ENCODE data around the gene PNPLA2.
A peak's percentile ranks its signal among the peaks of the same experiment; 100 is the strongest.

Gene PNPLA2

DNA sequence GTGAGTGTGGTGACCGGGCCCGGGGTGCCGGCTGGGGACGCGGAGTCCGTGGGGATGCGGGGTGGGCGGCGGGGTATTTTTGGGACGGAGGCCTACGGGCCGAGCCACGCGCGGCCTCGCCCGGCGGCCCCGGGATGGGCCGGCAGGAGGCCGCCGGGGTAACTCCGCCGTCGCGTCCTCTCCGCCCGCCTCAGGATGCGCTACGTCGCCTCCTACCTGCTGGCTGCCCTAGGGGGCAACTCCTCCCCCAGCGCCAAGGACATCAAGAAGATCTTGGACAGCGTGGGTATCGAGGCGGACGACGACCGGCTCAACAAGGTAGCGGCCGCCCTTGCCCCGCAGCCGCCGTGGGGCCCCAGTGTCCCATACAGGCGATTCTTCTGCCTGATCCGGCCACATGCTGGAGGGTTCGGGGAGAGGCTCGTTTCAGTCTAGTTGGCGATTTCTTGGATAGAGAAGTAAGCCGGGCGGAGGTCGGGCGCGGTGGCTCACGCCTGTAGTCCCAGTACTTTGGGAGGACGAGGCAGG, 8.6 kb upstream of the PNPLA2 start:
- Histone ChIP-seq H3K4me1 (ENCODE audit: low read depth, poor library complexity, severe bottlenecking) (peaks cover 28% of the 10 kb centered on the region), H3K36me3 (ENCODE audit: insufficient read depth) (peaks cover 6% of the 10 kb centered on the region; the same call in 1 of the 2 replicates), H4K20me1 (ENCODE audit: insufficient read depth) (no peaks in the 10 kb centered on the region), H3K9ac (peak overlapping the region; percentile 99), H2AFZ (ENCODE audit: low read depth) (no peak overlapping the region; the same call in 1 of the 2 replicates), H3K79me2 (ENCODE audit: insufficient read depth, low read depth) (peaks cover 45% of the 10 kb centered on the region), H3K4me2 (peak overlapping the region; percentile 83), H3K4me3 (IDR thresholded peaks at IDR 0.05; ENCODE audit: insufficient read depth, low read depth, low read length) (no peak overlapping the region), H3K27me3 (ENCODE audit: insufficient read depth, low read depth) (no peaks in the 10 kb centered on the region), H3K27ac (peak overlapping the region; percentile 98)
- TF ChIP-seq, protein P1, sequence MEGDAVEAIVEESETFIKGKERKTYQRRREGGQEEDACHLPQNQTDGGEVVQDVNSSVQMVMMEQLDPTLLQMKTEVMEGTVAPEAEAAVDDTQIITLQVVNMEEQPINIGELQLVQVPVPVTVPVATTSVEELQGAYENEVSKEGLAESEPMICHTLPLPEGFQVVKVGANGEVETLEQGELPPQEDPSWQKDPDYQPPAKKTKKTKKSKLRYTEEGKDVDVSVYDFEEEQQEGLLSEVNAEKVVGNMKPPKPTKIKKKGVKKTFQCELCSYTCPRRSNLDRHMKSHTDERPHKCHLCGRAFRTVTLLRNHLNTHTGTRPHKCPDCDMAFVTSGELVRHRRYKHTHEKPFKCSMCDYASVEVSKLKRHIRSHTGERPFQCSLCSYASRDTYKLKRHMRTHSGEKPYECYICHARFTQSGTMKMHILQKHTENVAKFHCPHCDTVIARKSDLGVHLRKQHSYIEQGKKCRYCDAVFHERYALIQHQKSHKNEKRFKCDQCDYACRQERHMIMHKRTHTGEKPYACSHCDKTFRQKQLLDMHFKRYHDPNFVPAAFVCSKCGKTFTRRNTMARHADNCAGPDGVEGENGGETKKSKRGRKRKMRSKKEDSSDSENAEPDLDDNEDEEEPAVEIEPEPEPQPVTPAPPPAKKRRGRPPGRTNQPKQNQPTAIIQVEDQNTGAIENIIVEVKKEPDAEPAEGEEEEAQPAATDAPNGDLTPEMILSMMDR (conservative IDR thresholded peaks at IDR 0.05; ENCODE audit: low read depth, low read length) = no peak

DNA sequence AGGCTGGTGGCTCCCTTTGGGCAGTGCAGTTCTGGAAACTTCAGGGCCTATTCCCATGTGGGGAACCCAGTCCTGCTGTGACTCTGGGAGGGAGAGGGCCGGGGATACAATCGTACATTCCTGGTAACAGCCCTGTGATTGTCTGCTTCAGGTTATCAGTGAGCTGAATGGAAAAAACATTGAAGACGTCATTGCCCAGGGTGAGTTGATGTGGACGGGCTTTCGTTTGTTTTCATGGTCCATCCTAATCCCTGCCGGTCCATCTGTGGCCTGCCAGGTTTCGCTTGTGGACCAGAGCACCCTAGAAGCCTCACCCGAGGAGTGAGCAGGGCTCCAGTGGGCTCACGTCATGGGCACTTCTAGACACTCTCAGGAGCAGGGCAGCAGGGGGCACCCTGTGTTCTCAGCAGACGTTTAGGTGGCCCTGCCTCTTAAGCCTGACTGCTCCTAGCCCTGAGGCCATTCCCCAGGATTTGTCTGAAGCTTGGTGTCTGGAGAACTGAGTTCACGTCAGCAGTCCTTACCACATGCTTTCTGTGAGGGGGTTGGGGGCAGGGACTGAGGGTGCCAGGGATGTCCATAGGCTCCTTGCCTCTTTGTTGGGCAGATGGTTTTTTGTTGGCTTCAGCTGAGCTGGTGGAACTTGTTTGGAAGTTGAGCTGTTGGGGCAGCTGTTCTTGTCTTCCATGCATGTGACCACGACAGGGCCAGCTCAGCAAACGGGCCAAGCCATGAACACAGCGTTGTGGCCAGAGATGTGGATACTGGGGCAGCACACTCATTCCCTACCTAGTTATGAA, 7.1 kb upstream of the PNPLA2 start:
- Histone ChIP-seq H3K27me3 (ENCODE audit: insufficient read depth, low read depth) (no peaks in the 10 kb centered on the region), H3K27ac (peak overlapping the region; percentile 98; the same call in 1 of the 2 replicates), H3K4me1 (ENCODE audit: low read depth, poor library complexity, severe bottlenecking) (peaks cover 24% of the 10 kb centered on the region), H3K9ac (peak overlapping the region; percentile 99; the same call in 1 of the 2 replicates), H3K4me2 (peak overlapping the region; percentile 83), H3K4me3 (IDR thresholded peaks at IDR 0.05; ENCODE audit: insufficient read depth, low read depth, low read length) (no peak overlapping the region), H2AFZ (ENCODE audit: low read depth) (no peak overlapping the region), H4K20me1 (ENCODE audit: insufficient read depth) (no peaks in the 10 kb centered on the region), H3K79me2 (ENCODE audit: insufficient read depth, low read depth) (peaks cover 45% of the 10 kb centered on the region), H3K36me3 (ENCODE audit: insufficient read depth) (peaks cover 6% of the 10 kb centered on the region; the same call in 1 of the 2 replicates)
- TF ChIP-seq, protein P1 (conservative IDR thresholded peaks at IDR 0.05; ENCODE audit: low read depth, low read length) = no peak

DNA sequence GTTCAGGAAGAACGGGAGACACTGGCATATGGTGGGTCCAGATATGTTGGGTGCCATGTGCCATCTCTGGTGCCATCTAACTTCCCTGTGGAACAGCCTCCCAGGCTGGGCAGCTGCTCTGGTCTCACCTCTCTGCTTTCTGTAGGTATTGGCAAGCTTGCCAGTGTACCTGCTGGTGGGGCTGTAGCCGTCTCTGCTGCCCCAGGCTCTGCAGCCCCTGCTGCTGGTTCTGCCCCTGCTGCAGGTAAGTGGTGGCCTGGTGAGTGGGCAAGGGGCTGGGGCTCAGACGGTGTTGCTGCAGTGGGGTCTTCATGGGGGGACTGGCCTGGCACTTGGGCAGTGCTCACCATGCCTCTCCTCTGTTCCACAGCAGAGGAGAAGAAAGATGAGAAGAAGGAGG, 6.3 kb upstream of the PNPLA2 start:
- Histone ChIP-seq H3K4me2 (no peak overlapping the region), H3K4me3 (IDR thresholded peaks at IDR 0.05; ENCODE audit: insufficient read depth, low read depth, low read length) (no peak overlapping the region), H3K79me2 (ENCODE audit: insufficient read depth, low read depth) (peaks cover 44% of the 10 kb centered on the region), H3K27ac (no peak overlapping the region), H2AFZ (ENCODE audit: low read depth) (no peak overlapping the region), H3K9ac (no peak overlapping the region), H3K4me1 (ENCODE audit: low read depth, poor library complexity, severe bottlenecking) (peaks cover 24% of the 10 kb centered on the region), H3K27me3 (ENCODE audit: insufficient read depth, low read depth) (no peaks in the 10 kb centered on the region), H3K36me3 (ENCODE audit: insufficient read depth) (peaks cover 6% of the 10 kb centered on the region; the same call in 1 of the 2 replicates), H4K20me1 (ENCODE audit: insufficient read depth) (no peaks in the 10 kb centered on the region)
- TF ChIP-seq, protein P1 (conservative IDR thresholded peaks at IDR 0.05; ENCODE audit: low read depth, low read length) = no peak

DNA sequence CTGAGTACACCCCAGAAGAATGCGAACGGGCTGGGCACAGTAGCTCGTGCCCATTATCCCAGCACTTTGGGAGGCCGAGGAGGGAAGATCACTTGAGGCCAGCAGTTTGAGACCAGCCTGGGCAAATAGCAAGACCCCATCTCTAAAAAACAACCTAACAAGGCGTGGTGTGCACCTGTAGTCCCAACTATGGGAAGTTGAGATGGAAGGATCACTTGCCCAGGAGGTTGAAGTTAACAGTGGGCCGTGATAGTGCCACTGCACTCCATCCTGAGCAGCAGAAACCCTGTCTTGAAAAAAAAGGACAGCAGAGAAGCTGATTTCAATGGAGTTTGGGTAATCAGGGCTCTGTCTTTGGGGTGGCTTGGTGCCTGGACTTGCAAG, 5.7 kb upstream of the PNPLA2 start:
- H3K4me3 ChIP-seq (IDR thresholded peaks at IDR 0.05; ENCODE audit: insufficient read depth, low read depth, low read length) = no peak overlapping the region
- H3K27me3 ChIP-seq (ENCODE audit: insufficient read depth, low read depth) = no peaks in the 10 kb centered on the region
- peaks cover 37% of the 10 kb centered on the region for H3K79me2 ChIP-seq (ENCODE audit: insufficient read depth, low read depth)
- H3K4me1 ChIP-seq (ENCODE audit: low read depth, poor library complexity, severe bottlenecking) = peaks cover 18% of the 10 kb centered on the region
- H4K20me1 ChIP-seq (ENCODE audit: insufficient read depth) = no peaks in the 10 kb centered on the region
- H3K27ac ChIP-seq = no peak overlapping the region
- no peak overlapping the region for H3K9ac ChIP-seq
- H3K36me3 ChIP-seq (ENCODE audit: insufficient read depth) = peaks cover 6% of the 10 kb centered on the region; the same call in 1 of the 2 replicates
- H3K4me2 ChIP-seq = no peak overlapping the region
- TF ChIP-seq, protein P1 (conservative IDR thresholded peaks at IDR 0.05; ENCODE audit: low read depth, low read length) = no peak
- H2AFZ ChIP-seq (ENCODE audit: low read depth) = no peak overlapping the region

Measured in KMS-11 (cell line).